HepG2 (cell line): ENCODE measurements around the gene UTP3. TPM values are rescaled to one million over a fixed set of nuclear protein-coding genes. Genes with fewer than 3 reads are reported as not detected.
"Not testable (repeated sequence)": the region's sequence is repeated elsewhere in the genome, so short reads cannot be mapped to it uniquely, and the experiment has no call there.

ENCODE experiments used
- ATAC-seq: fragments of 200-7000 bp; cut with Tn5 transposase; 3 replicates; pipeline ENCODE4 v1.9.1; 2020; ENCODE audit warnings: mild to moderate bottlenecking, moderate library complexity
- BruUV-seq: library from RNA; stranded (reverse); fragments of 400-500 nt; replicated peaks from 2 replicates; lab custom pipeline; 2021; lab: Mats Ljungman, UMichigan
- CTCF ChIA-PET: fragments of 300-600 bp; formaldehyde crosslinking; extraction: SDS; loops from one replicate; lab custom pipeline; 2021; ENCODE audit warnings: low total read pairs, inconsistent platforms, low intra/inter-chr PET ratio; lab: Yijun Ruan, JAX
- POLR2A ChIA-PET: fragments of 350-600 bp; sonication (Branson Sonifier 250); formaldehyde crosslinking; loops from one replicate; lab custom pipeline; 2020; ENCODE audit warnings: antibody characterized with exemption, inconsistent platforms; lab: Yijun Ruan, JAX
- DNase-seq: peaks from one replicate; pipeline ENCODE4 v3.0.0-alpha.2; 2015; ENCODE audit warnings: low spot score
- FAIRE-seq: peaks from 3 replicates; lab custom pipeline; 2011; peaks lifted over from hg19 to GRCh38; lab: Jason Lieb, UNC
- H2AFZ ChIP-seq: one replicate; pipeline ENCODE4 v1.6.1; 2011; ENCODE audit warnings: low read length, inconsistent platforms
- H3K27ac ChIP-seq: fragments of 300-600 bp; 3 replicates; pipeline ENCODE4 v1.8.0; 2011; ENCODE audit warnings: mixed run types, mild to moderate bottlenecking, mixed read lengths, low read length, inconsistent platforms; ENCODE audit not compliant: insufficient read depth; ENCODE audit errors: extremely low read length
- H3K27me3 ChIP-seq, 2 experiments: fragments of 200-600 bp in 1 of 2; 2 replicates in 1 of 2; 3 replicates in 1 of 2; pipeline versions ENCODE4 v1.6.0 to v1.8.0; 2011; ENCODE audit warnings: low read length in 2 of 2, mild to moderate bottlenecking in 2 of 2, moderate library complexity in 2 of 2, inconsistent platforms in 1 of 2; ENCODE audit not compliant: insufficient read depth in 2 of 2, control insufficient read depth in 1 of 2
- H3K36me3 ChIP-seq, 2 experiments: fragments of 200-600 bp in 1 of 2; replicated peaks in 1 of 2; 2 replicates in 1 of 2; 3 replicates in 1 of 2; pipeline versions ENCODE4 v1.5.1 to v1.8.0; 2011; ENCODE audit warnings: low read length in 2 of 2, inconsistent platforms in 1 of 2; ENCODE audit not compliant: insufficient read depth in 2 of 2, control insufficient read depth in 1 of 2
- H3K4me1 ChIP-seq: 2 replicates; pipeline ENCODE4 v1.5.1; 2012; ENCODE audit warnings: low read length, inconsistent platforms; ENCODE audit not compliant: insufficient read depth
- H3K4me2 ChIP-seq: 2 replicates; pipeline ENCODE4 v1.6.0; 2011; ENCODE audit warnings: low read depth, low read length, inconsistent platforms
- H3K4me3 ChIP-seq, 3 experiments: fragments of 200-600 bp in 1 of 3; sonication (generic), shearing (Covaris generic) in 1 of 3; replicated peaks in 1 of 3; 2 replicates each; pipeline ENCODE4 v1.5.1; 2011 to 2016; ENCODE audit warnings: low read length in 3 of 3, inconsistent platforms in 2 of 3, low read depth in 2 of 3, mild to moderate bottlenecking in 2 of 3, control low read depth in 1 of 3, mixed read lengths in 1 of 3; ENCODE audit not compliant: insufficient read depth in 1 of 3
- H3K79me2 ChIP-seq: one replicate; pipeline ENCODE4 v1.6.1; 2011; ENCODE audit warnings: low read length, inconsistent platforms; ENCODE audit not compliant: insufficient read depth
- H3K9ac ChIP-seq: 2 replicates; pipeline ENCODE4 v1.6.0; 2011; ENCODE audit warnings: mild to moderate bottlenecking, low read depth, low read length, inconsistent platforms; ENCODE audit not compliant: insufficient read depth
- H3K9me3 ChIP-seq: 2 replicates; pipeline ENCODE4 v1.5.1; 2012; ENCODE audit warnings: mild to moderate bottlenecking, low read length
- H4K20me1 ChIP-seq: 2 replicates; pipeline ENCODE4 v1.6.0; 2011; ENCODE audit warnings: inconsistent platforms, mild to moderate bottlenecking, low read length, moderate library complexity; ENCODE audit not compliant: insufficient read depth
- FOXP1 ChIP-seq, 2 experiments: fragments of 450-650 bp in 1 of 2; IDR thresholded peaks; 2 replicates each; pipeline ENCODE4 v1.6.1; 2017 to 2018; ENCODE audit warnings: antibody characterized with exemption in 1 of 2
- HOXA3 ChIP-seq: sonication (generic); formaldehyde crosslinking; IDR thresholded peaks from 2 replicates; pipeline ENCODE4 v1.5.0; 2020; ENCODE audit warnings: missing genetic modification reagents
- MED1 ChIP-seq: sonication (generic); formaldehyde crosslinking; IDR thresholded peaks from 2 replicates; pipeline ENCODE4 v1.4.0; 2020; ENCODE audit warnings: missing genetic modification reagents
- ZFP36L2 ChIP-seq: sonication (generic); formaldehyde crosslinking; IDR thresholded peaks from 2 replicates; pipeline ENCODE4 v1.4.0; 2020; ENCODE audit warnings: missing genetic modification reagents
- WGBS: methylation state at CpG from one replicate; pipeline ENCODE4 v1.1.6; 2017; ENCODE audit warnings: low lambda C conversion rate; 5-methylcytosine and 5-hydroxymethylcytosine counted together
- in situ Hi-C: cut with HindIII; loops from 2 replicates; pipeline ENCODE4 v1.10.0; 2017; ENCODE audit warnings: low pct_unique_long_range_greater_than_20kb; ENCODE audit not compliant: extremely low pct_ligation_motif_present
- intact Hi-C: fragments of 100-400 bp; cut with micrococcal nuclease; formaldehyde crosslinking; loops from one replicate; pipeline ENCODE4 v1.10.0; 2022; ENCODE audit not compliant: unreplicated experiment
- polyA plus RNA-seq, 8 experiments: library from polyadenylated mRNA; depleted of rRNA in 3 of 8; stranded (reverse) in 7 of 8; unstranded in 1 of 8; fragments of >200 nt; fragmentation: Illumina TruSeq in 4 of 8; extraction: Trizol in 4 of 8; gene quantifications; 2 replicates each; pipeline versions ENCODE4 v1.2.1 to v1.2.3, GENCODE V29; 2011 to 2016; ENCODE audit warnings: low read depth in 4 of 8, missing spikeins in 1 of 8, mixed read lengths in 1 of 8; ENCODE audit not compliant: insufficient read depth in 1 of 8
- total RNA-seq, 5 experiments: library from RNA; depleted of rRNA; stranded (reverse); fragments of >200 nt; fragmentation: Illumina TruSeq; extraction: Trizol; gene quantifications; 2 replicates each; pipeline ENCODE4 v1.2.3, GENCODE V29; 2016; ENCODE audit warnings: low read depth in 1 of 5
- TF ChIP-seq, protein P1 (sequence below): sonication (generic); formaldehyde crosslinking; IDR thresholded peaks from 2 replicates; pipeline ENCODE4 v1.4.0; 2020; ENCODE audit warnings: missing genetic modification reagents, mild to moderate bottlenecking, borderline replicate concordance
- TF ChIP-seq, protein P2 (sequence below): sonication (generic); formaldehyde crosslinking; IDR thresholded peaks from 2 replicates; pipeline ENCODE4 v1.9.0; 2021; ENCODE audit warnings: missing genetic modification reagents, borderline replicate concordance

Gene UTP3
- total and polyA plus RNA-seq, 2 of the 13 experiments (the other 11 are each of a cell fraction or from before 2014, with no cell fraction given): 6.9 to 19.5 TPM

DNA sequence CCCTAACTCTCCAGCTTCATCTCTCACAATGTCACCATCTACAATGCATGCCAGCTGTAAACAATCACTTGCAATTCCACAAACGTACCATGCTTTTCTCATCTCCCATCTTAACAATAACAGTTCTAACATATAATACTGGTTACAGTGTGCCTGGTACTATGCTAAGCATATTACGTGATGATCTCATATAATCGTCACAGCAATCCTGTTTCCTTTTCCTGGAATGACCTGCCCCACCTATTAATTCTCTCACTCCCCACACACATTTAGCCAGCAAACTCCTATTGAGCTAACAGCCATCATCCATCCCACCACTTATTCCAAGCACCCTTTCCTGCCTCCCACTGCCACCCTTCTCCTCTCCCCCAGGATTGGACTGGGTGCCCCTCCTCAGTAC, 29.9 kb upstream of the UTP3 start (continued):
- TF ChIP-seq, protein P1, sequence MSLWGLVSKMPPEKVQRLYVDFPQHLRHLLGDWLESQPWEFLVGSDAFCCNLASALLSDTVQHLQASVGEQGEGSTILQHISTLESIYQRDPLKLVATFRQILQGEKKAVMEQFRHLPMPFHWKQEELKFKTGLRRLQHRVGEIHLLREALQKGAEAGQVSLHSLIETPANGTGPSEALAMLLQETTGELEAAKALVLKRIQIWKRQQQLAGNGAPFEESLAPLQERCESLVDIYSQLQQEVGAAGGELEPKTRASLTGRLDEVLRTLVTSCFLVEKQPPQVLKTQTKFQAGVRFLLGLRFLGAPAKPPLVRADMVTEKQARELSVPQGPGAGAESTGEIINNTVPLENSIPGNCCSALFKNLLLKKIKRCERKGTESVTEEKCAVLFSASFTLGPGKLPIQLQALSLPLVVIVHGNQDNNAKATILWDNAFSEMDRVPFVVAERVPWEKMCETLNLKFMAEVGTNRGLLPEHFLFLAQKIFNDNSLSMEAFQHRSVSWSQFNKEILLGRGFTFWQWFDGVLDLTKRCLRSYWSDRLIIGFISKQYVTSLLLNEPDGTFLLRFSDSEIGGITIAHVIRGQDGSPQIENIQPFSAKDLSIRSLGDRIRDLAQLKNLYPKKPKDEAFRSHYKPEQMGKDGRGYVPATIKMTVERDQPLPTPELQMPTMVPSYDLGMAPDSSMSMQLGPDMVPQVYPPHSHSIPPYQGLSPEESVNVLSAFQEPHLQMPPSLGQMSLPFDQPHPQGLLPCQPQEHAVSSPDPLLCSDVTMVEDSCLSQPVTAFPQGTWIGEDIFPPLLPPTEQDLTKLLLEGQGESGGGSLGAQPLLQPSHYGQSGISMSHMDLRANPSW (CRISPR knock-in tag): no peak

DNA sequence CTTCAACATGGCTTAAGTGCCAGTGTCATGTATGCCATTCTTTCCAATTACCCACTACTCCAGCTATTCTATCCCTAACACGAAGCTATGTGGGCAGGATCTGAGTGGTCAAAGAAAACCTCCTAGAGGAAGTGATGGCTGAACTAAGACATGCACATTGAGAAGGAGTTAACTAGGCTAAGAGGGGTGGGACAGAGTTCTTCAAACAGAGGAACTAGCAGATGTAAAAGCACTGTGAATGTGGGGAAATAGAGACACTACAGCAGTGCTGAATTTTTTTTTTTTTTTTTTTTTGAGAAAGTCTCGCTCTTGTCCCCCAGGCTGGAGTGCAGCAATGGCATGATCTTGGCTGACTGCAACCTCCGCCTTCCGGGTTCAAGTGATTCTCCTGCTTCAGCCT, 28.2 kb upstream of the UTP3 start:
- WGBS: 37% methylated on average over 4 of the region's 4 CpGs
- Histone ChIP-seq H3K79me2 (no peaks in the 10 kb centered on the region), H3K4me2 (no peak overlapping the region), H4K20me1 (no peaks in the 10 kb centered on the region), H3K9me3 (no peaks in the 10 kb centered on the region), H3K27me3 (no peaks in the 10 kb centered on the region), H3K9ac (no peak overlapping the region), H3K4me1 (no peaks in the 10 kb centered on the region), H3K4me3 (no peak overlapping the region), H2AFZ (no peak overlapping the region), H3K27ac (no peak overlapping the region), H3K36me3 (no peaks in the 10 kb centered on the region)
- no peak for DNase-seq
- ChIA-PET POLR2A (no interaction called here), CTCF (no interaction called here)
- no peak for FAIRE-seq
- TF ChIP-seq MED1 (CRISPR knock-in tag): no peak
- TF ChIP-seq, protein P2, sequence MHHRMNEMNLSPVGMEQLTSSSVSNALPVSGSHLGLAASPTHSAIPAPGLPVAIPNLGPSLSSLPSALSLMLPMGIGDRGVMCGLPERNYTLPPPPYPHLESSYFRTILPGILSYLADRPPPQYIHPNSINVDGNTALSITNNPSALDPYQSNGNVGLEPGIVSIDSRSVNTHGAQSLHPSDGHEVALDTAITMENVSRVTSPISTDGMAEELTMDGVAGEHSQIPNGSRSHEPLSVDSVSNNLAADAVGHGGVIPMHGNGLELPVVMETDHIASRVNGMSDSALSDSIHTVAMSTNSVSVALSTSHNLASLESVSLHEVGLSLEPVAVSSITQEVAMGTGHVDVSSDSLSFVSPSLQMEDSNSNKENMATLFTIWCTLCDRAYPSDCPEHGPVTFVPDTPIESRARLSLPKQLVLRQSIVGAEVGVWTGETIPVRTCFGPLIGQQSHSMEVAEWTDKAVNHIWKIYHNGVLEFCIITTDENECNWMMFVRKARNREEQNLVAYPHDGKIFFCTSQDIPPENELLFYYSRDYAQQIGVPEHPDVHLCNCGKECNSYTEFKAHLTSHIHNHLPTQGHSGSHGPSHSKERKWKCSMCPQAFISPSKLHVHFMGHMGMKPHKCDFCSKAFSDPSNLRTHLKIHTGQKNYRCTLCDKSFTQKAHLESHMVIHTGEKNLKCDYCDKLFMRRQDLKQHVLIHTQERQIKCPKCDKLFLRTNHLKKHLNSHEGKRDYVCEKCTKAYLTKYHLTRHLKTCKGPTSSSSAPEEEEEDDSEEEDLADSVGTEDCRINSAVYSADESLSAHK (CRISPR knock-in tag): no peak
- TF ChIP-seq HOXA3 (CRISPR knock-in tag): no peak
- no peak for TF ChIP-seq ZFP36L2
- no peak for TF ChIP-seq FOXP1 (IDR thresholded peaks at IDR 0.05)
- TF ChIP-seq FOXP1 (CRISPR knock-in tag; IDR thresholded peaks at IDR 0.05): no peak
- in situ Hi-C loops: loop anchor here (25.0 kb wide), 2 partner anchors 352 to 1052 kb away; no protein-coding TSS in a partner anchor
- intact Hi-C loops: no loop called here
- no peak for ATAC-seq
- BruUV-seq: no TSS peak

DNA sequence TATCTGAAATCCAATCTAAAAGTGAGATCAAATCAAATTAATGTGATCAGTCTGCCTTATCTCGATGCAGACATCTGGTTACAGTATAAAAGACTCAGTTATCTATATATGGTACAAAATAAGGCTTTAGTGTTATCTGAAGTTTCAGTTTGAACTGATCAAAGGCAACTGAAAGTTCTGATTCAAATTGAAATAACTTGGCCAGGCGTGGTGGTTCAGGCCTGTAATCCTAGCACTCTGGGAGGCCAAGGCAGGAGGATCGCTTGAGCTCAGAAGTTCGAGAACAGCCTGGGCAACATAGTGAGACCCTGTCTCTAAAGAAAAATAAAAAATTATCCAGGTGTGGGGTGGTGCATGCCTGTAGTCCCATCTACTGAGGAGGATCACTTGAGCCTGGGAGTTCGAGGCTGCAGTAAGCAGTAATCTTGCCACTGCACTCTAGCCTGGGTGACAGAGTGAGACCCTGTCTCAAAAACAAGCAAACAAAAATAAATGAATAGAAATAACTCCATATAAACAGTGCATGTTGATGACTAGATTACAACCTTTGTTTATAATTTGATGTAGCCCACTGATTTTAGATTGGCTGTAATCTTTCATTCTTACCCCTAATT, 26.9 kb upstream of the UTP3 start:
- POLR2A ChIA-PET, BruUV-seq, H3K9me3 ChIP-seq, H3K27me3 ChIP-seq, H4K20me1 ChIP-seq, H3K9ac ChIP-seq, CTCF ChIA-PET, H3K4me2 ChIP-seq, H3K4me3 ChIP-seq, H3K4me1 ChIP-seq, H2AFZ ChIP-seq, H3K27ac ChIP-seq, H3K36me3 ChIP-seq, H3K79me2 ChIP-seq, ATAC-seq, intact Hi-C loops, FAIRE-seq, DNase-seq: not testable (repeated sequence)
- in situ Hi-C loops: loop anchor here (25.0 kb wide), 2 partner anchors 351 to 1051 kb away; no protein-coding TSS in a partner anchor
- WGBS: 42% methylated on average over 5 of the region's 5 CpGs
